ENCODE data around the gene ARHGAP31.
"Not testable (repeated sequence)": the region's sequence is repeated elsewhere in the genome, so short reads cannot be mapped to it uniquely, and the experiment has no call there.

ARHGAP31 gene

DNA sequence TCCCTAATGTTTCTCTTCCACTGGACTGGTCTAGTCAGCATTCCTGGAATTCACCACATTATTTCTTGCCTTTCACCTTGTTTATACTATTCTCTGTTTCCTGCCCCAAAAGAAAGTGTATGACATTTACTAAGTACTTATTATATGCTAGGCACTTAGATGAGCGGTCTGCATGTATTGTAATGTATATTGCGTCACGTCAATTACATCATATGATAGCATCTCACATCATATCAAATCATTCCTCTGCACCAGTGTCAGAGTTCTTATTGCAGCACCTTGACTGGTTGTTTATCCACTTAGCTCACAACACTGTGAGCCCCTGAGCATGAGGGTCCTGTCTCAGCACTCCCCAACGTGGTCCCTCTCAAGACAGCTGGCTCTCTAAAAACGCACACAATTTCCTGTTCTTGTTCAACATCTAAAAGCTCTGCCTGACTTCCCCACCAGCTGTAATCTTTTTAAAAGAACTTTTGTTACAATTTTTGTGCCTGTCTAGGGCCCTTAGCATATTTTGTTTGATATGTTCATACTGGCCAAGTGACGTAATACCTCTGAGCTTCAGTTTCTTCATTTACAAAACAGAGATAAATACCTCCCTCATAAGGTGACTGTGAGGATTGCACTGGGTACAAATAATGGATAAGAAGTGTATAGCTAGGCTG lies 58.8 kb downstream of the ARHGAP31 start:
- peak; percentile 39 for DNase-seq (ENCODE audit: low read depth)
- TF ChIP-seq, protein P1, sequence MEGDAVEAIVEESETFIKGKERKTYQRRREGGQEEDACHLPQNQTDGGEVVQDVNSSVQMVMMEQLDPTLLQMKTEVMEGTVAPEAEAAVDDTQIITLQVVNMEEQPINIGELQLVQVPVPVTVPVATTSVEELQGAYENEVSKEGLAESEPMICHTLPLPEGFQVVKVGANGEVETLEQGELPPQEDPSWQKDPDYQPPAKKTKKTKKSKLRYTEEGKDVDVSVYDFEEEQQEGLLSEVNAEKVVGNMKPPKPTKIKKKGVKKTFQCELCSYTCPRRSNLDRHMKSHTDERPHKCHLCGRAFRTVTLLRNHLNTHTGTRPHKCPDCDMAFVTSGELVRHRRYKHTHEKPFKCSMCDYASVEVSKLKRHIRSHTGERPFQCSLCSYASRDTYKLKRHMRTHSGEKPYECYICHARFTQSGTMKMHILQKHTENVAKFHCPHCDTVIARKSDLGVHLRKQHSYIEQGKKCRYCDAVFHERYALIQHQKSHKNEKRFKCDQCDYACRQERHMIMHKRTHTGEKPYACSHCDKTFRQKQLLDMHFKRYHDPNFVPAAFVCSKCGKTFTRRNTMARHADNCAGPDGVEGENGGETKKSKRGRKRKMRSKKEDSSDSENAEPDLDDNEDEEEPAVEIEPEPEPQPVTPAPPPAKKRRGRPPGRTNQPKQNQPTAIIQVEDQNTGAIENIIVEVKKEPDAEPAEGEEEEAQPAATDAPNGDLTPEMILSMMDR (IDR thresholded peaks at IDR 0.05; ENCODE audit: low read depth, low read length, missing control alignments): peak; percentile 40
- in situ Hi-C loops (cut with HindIII; ENCODE audit: low sequenced_read_pairs): loop anchor here (5.0 kb wide), 1 partner anchor 56 kb away; no protein-coding TSS in a partner anchor
- H3K4me3 ChIP-seq (ENCODE audit: low read depth, low read length): no peak overlapping the region

DNA sequence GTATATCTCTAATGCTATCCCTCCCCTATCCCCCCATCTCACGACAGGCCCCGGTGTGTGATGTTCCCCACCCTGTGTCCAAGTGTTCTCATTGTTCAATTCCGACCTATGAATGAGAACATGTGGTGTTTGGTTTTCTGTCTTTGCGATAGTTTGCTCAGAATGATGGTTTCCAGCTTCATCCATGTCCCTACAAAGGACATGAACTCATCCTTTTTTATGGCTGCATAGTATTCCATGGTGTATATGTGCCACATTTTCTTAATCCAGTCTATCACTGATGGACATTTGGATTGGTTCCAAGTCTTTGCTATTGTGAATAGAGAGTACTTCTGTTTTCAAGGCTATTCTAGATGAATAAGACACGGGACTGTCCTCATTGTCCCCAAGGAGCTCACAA lies 61.4 kb downstream of the ARHGAP31 start:
- in situ Hi-C loops (cut with HindIII; ENCODE audit: low sequenced_read_pairs): not testable (repeated sequence)

DNA sequence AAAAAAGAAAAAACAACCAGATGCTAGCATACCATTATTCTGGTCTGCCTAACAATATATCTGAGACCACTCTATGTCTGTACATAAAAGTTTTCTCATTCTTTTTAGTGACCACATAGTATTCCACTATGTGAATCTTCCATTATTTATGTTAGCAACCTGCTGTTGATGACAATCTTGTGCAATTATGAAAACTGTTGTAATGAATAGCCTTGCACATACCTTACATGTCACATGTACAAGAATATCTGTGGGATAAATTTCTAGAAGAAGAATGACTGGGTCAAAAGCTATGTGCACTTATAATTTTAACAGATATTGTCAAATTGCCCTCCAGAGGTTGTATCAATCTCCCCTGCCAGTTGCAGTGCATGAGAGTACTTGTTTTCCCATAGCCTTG lies 62.5 kb downstream of the ARHGAP31 start:
- TF ChIP-seq, protein P1 (IDR thresholded peaks at IDR 0.05; ENCODE audit: low read depth, low read length, missing control alignments): no peak
- in situ Hi-C loops (cut with HindIII; ENCODE audit: low sequenced_read_pairs): no loop called here
- H3K4me3 ChIP-seq (ENCODE audit: low read depth, low read length): no peak overlapping the region
- no peak for DNase-seq (ENCODE audit: low read depth)

More for the DNA sequence above, 61.4 kb downstream of the ARHGAP31 start:
- H3K4me3 ChIP-seq (ENCODE audit: low read depth, low read length); DNase-seq (ENCODE audit: low read depth): not testable (repeated sequence)

DNA sequence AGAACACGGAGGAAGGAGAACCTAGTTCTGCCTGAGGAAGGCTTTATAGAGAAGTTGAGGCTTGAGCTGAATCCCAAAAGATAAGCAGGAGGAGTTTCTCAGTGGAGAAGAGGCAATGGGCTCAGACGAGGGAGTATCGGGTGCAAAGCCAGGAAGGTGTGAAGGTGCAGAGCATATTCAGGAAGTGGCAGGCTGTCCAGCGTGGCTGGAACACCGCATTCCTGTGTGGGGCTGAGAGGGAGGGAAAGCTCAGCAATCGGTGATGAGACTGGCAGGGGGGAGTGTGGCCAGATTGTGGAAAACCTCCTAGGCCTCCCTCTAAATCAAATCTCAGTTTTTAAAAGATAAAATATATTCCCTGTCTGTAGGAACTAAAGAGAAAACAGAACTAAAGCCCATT lies 63.0 kb downstream of the ARHGAP31 start:
- DNase-seq (ENCODE audit: low read depth): no peak
- in situ Hi-C loops (cut with HindIII; ENCODE audit: low sequenced_read_pairs): no loop called here
- TF ChIP-seq, protein P1 (IDR thresholded peaks at IDR 0.05; ENCODE audit: low read depth, low read length, missing control alignments): no peak
- H3K4me3 ChIP-seq (ENCODE audit: low read depth, low read length): no peak overlapping the region

DNA sequence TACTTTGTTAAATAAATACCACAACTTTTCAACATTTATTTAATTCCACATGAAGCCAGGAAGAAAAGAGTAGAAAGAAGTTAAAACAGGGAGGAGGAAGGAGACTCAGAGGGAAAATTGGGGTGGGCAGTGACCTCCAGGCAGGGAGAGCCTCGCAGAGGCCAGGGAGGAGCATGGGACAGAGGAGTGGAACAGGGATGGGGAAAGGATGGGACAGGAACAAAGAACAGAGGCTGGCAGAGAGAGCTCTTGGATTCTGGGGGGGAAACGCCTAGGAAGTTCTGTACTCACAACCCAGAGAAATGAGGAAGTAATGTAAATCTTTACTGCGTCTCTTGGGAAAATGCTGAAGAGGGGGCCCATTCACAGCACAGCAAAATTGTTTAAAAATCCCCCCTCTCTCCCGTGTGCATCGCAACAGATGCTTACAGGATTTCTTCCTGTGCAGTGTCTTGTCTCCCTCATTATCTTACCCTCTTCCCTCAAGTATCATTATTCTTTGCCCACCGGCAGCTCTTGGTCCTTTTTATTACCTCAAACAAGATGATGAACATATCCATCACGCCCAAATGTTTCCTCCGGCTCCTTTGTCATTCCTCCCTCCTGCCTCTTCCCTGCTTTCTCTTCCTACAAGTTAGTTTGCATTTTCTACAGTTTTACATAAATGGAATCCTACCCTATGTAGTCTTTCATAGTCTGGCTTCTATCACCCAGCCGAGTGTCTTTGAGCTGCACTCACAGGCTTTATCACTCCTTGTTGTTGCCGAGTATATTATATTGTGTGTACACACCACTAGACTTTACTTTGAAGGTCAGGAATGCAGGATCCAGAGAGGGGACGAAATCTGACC lies 65.5 kb downstream of the ARHGAP31 start:
- in situ Hi-C loops (cut with HindIII; ENCODE audit: low sequenced_read_pairs): no loop called here
- no peak overlapping the region for H3K4me3 ChIP-seq (ENCODE audit: low read depth, low read length)
- TF ChIP-seq, protein P1 (IDR thresholded peaks at IDR 0.05; ENCODE audit: low read depth, low read length, missing control alignments): no peak
- no peak for DNase-seq (ENCODE audit: low read depth)

DNA sequence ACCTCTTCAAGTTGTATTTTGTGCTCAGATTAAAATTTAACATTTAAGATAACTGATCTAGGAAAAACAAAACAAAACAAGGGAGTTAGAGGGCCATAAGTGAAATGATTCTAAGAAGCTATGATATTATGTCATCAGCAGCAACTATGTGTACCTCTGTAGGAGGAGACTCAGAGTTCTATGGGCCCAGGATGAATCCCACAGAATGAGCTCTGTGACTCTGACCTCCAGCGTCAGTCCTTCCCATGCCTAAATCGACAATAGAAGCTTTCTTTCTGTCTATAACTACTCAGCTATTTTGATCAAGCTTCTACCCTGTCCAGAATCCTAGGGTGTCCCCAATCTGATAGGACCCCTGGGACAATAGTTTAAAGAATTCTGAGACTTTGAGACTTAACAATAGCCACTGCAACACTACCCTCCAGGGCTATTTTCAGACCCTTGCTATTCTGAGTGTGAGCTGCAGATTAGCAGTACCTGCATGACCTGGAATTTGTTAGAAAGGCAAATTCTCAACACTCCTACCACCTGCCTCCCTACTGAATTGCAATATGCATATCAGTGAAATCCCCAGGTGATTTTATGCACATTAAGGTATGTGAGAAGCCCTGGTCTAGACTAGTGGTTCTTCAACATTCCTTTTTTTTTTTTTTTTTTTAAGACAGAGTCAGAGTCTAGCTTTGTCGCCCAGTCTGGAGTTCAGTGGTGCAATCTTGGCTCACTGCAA lies 66.7 kb downstream of the ARHGAP31 start:
- H3K4me3 ChIP-seq (ENCODE audit: low read depth, low read length): no peak overlapping the region
- TF ChIP-seq, protein P1 (IDR thresholded peaks at IDR 0.05; ENCODE audit: low read depth, low read length, missing control alignments): no peak
- in situ Hi-C loops (cut with HindIII; ENCODE audit: low sequenced_read_pairs): no loop called here
- no peak for DNase-seq (ENCODE audit: low read depth)
